HepG2 (cell line): ENCODE data around the gene TCAP. TPM values are rescaled to one million over a fixed set of nuclear protein-coding genes. Genes with fewer than 3 reads are reported as not detected.

Experiments used
- AHR ChIP-seq: IDR thresholded peaks from 2 replicates; pipeline ENCODE4 v1.6.1; 2018; ENCODE audit warnings: missing genetic modification reagents, missing compliant biosample characterization
- CAMTA2 ChIP-seq: sonication (generic); formaldehyde crosslinking; IDR thresholded peaks from 2 replicates; pipeline ENCODE4 v1.4.0; 2020; ENCODE audit warnings: mild to moderate bottlenecking, missing genetic modification reagents, borderline replicate concordance
- CEBPB ChIP-seq: IDR thresholded peaks from 2 replicates; pipeline ENCODE4 v1.6.1; 2011; ENCODE audit warnings: low read depth, low read length, improper control_type of control experiment, borderline replicate concordance
- GABPA ChIP-seq, 2 experiments: IDR thresholded peaks; 2 replicates each; pipeline ENCODE4 v1.6.1; 2011 to 2016; ENCODE audit warnings: low read depth in 2 of 2, low read length in 1 of 2, missing biosample characterization in 1 of 2, missing genetic modification characterization in 1 of 2
- ISX ChIP-seq: sonication (generic); formaldehyde crosslinking; conservative IDR thresholded peaks from 2 replicates; pipeline ENCODE4 v1.5.0; 2020; ENCODE audit warnings: missing genetic modification reagents
- MXD3 ChIP-seq: IDR thresholded peaks from 2 replicates; pipeline ENCODE4 v1.6.1; 2016; ENCODE audit warnings: mild to moderate bottlenecking, missing biosample characterization, missing genetic modification reagents
- ONECUT2 ChIP-seq: sonication (generic); formaldehyde crosslinking; IDR thresholded peaks from 2 replicates; pipeline ENCODE4 v1.4.0; 2020; ENCODE audit warnings: missing genetic modification reagents
- PRDM4 ChIP-seq: sonication (generic); formaldehyde crosslinking; IDR thresholded peaks from 2 replicates; pipeline ENCODE4 v1.9.0; 2021; ENCODE audit warnings: missing genetic modification reagents, borderline replicate concordance
- RARG ChIP-seq: sonication (generic); formaldehyde crosslinking; IDR thresholded peaks from 2 replicates; pipeline ENCODE4 v1.4.0; 2020; ENCODE audit warnings: low read depth, mild to moderate bottlenecking, missing genetic modification reagents
- RXRB ChIP-seq: IDR thresholded peaks from 2 replicates; pipeline ENCODE4 v1.6.1; 2016; ENCODE audit warnings: borderline replicate concordance, missing genetic modification reagents, missing compliant biosample characterization
- ZBTB14 ChIP-seq: sonication (generic); formaldehyde crosslinking; IDR thresholded peaks from 2 replicates; pipeline ENCODE4 v1.4.0; 2020; ENCODE audit warnings: missing genetic modification reagents
- ZMAT3 ChIP-seq: sonication (generic); formaldehyde crosslinking; conservative IDR thresholded peaks from 2 replicates; pipeline ENCODE4 v1.7.0; 2021; ENCODE audit warnings: missing genetic modification reagents
- ZNF326 ChIP-seq: sonication (generic); formaldehyde crosslinking; IDR thresholded peaks from 2 replicates; pipeline ENCODE4 v1.4.0; 2020; ENCODE audit warnings: missing genetic modification reagents, borderline replicate concordance
- ZNF33B ChIP-seq: sonication (generic); formaldehyde crosslinking; IDR thresholded peaks from 2 replicates; pipeline ENCODE4 v1.5.1; 2020; ENCODE audit warnings: mild to moderate bottlenecking, missing genetic modification reagents
- ZNF574 ChIP-seq: sonication (generic); formaldehyde crosslinking; IDR thresholded peaks from 2 replicates; pipeline ENCODE4 v1.4.0; 2020; ENCODE audit warnings: missing genetic modification reagents
- ZNF777 ChIP-seq: sonication (generic); formaldehyde crosslinking; IDR thresholded peaks from 2 replicates; pipeline ENCODE4 v1.4.0; 2020; ENCODE audit warnings: missing genetic modification reagents
- polyA plus RNA-seq, 8 experiments: library from polyadenylated mRNA; depleted of rRNA in 3 of 8; stranded (reverse) in 7 of 8; unstranded in 1 of 8; fragments of >200 nt; fragmentation: Illumina TruSeq in 4 of 8; extraction: Trizol in 4 of 8; gene quantifications; 2 replicates each; pipeline versions ENCODE4 v1.2.1 to v1.2.3, GENCODE V29; 2011 to 2016; ENCODE audit warnings: low read depth in 4 of 8, missing spikeins in 1 of 8, mixed read lengths in 1 of 8; ENCODE audit not compliant: insufficient read depth in 1 of 8
- total RNA-seq, 5 experiments: library from RNA; depleted of rRNA; stranded (reverse); fragments of >200 nt; fragmentation: Illumina TruSeq; extraction: Trizol; gene quantifications; 2 replicates each; pipeline ENCODE4 v1.2.3, GENCODE V29; 2016; ENCODE audit warnings: low read depth in 1 of 5

Gene TCAP
- total and polyA plus RNA-seq, 2 of the 13 experiments (the other 11 are each of a cell fraction or from before 2014, with no cell fraction given) = 0.24 to 0.65 TPM

- no peak for TF ChIP-seq RXRB (CRISPR knock-in tag)
- TF ChIP-seq ONECUT2 (CRISPR knock-in tag) = no peak
- TF ChIP-seq ZBTB14 (CRISPR knock-in tag) = no peak
- no peak for TF ChIP-seq ZNF33B (CRISPR knock-in tag)
- TF ChIP-seq ZNF777 (CRISPR knock-in tag) = no peak
- TF ChIP-seq CEBPB = no peak
- no peak for TF ChIP-seq CAMTA2 (CRISPR knock-in tag)
- peak; percentile 59; the same call in 1 of the 2 replicates for TF ChIP-seq AHR
- no peak for TF ChIP-seq ZNF326 (CRISPR knock-in tag)
- no peak for TF ChIP-seq MXD3 (CRISPR knock-in tag)
- TF ChIP-seq ZMAT3 (CRISPR knock-in tag) = no peak
- no peak for TF ChIP-seq ZNF574 (CRISPR knock-in tag)
- no peak for TF ChIP-seq PRDM4
- no peak for TF ChIP-seq RARG (CRISPR knock-in tag)
- TF ChIP-seq GABPA (IDR thresholded peaks at IDR 0.05; ENCODE audit: low read depth, low read length) = no peak
- TF ChIP-seq GABPA (CRISPR knock-in tag; IDR thresholded peaks at IDR 0.05; ENCODE audit: low read depth) = no peak
- TF ChIP-seq ISX (CRISPR knock-in tag) = no peak
These were observed 12.4 kb upstream of the TCAP start (continued) for GRCh38 chr17:39652587-39653315.
